MV-4-11 (cell line): ENCODE measurements around the gene ENTPD6.
"Not testable (repeated sequence)": the region's sequence is repeated elsewhere in the genome, so short reads cannot be mapped to it uniquely, and the experiment has no call there.

Experiments used
- DNase-seq: peaks from one replicate; lab custom pipeline; 2025; lab: John Stamatoyannopoulos, UW

Gene ENTPD6

DNA sequence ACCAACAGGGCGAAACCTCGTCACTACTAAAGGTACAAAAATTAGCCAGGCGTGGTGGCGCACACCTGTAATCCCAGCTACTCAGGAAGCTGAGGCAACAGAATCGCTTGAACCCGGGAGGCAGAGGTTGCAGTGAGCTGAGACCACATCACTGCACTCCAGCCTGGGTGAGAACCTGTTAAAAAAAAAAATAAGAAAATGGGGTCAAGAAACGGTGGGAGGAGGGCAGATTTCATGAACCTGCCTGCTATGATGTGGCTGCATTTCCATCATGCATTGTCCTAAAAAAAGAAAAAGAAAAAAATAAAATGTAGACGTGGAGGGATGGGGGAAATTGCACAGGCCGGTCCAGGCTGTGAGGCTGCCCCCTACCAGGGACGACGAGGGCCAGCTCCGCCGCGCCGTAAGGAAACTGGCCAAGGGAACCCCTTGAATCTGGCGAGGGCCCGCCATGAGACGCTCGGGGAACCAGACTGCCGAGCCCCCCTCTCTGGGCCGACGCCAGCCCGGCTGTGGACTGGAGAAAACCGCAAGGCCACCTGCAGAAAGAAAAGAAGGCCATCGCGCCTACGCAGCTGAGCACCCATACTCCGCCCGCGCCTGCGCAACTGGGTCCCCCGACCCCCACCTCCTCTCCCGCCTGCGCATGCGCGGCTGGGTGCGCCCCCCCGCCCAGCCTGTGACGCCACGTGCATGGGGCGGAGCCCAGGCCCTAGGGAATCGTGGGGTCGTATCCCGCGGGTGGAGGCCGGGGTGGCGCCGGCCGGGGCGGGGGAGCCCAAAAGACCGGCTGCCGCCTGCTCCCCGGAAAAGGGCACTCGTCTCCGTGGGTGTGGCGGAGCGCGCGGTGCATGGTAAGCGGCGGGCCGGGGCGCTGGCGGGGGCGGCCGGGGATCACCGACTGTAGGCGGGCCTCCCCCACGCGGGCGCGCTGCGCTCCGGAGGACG is at the start of gene ENTPD6:
Gene ENTPD6 (plus strand): TSS at position 699 of the 948 bp plus-strand sequence. CDS start 10,825 bp downstream, outside the sequence.
- peak; percentile 75 for DNase-seq

DNA sequence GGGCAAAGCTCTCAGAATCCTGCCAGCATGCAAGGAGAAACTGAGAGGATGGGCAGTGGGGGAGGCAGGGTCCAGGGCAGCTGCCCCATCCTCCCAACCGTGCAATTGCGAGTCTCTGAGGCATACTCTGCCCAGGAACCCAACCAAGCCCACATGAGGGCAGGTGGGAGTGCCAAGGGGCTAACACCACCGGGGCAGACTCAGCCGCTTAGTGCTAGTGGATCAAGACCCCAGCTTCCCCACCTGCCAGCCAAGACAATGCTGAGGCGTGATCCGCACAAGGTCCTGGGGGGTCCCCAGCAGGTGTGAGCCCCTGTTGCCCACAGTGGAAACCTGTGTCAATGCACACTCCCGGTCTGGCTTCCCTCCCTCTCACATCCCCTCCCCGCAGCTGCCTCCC is 48.5 kb upstream of the ENTPD6 start:
- DNase-seq, result no peak

DNA sequence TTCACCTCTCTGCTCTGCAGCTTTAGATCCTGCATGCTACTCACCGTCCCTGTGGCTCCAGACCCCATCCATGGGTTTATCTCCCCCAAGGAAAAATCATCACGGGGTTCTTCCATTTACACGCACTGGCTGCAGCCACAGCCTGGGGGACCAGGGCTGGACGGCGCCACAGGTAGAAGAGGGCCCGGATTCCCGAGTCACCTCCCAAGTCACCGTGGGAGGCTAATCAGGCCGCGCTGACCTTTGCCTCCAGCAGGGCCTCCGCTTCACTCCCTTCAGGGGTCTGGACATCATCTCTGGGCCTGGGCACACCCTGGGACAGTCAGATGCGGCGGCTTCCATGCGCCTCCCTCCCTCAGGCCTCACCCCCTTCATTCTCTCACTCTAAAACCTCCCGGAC is 47.8 kb upstream of the ENTPD6 start:
- no peak for DNase-seq

DNA sequence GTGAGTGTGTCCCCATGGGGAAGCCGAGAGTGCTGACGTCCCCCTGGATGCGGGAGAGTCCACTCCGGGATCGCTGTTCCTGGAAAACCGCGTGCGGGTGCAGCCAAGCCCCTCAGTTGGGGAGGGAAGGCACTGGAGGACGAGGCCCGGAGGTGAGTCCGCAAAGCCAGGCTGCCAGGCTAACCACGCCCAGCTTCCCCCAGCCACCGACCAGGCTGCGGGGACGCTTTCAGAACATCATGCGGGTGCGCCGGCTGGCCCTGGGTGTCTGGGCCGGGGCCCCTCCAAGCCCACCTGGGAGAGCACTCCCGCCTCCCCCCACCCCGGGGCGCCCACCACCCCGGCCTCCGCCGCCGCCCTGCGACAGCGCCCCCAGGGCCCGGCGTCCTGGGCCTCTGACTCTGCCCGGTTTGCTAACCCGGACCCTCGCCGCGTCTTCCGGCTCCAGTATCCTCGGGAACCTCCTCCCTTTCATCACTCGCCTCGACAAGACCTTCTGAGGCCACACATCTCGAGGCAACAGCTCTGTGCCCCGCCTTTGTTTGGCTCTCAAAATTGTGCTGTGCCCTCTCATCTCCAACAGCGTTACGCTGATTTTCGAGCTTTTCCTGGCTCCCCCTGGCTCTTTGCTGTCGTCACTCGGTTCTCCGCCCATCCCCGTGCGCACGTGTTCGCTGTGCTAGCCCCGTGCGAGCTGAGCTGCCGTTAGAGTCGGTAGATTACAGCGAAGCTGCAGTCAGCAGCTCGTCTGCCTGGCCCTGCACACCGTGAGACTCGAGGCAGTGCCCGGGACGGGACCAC is 47.1 kb upstream of the ENTPD6 start:
- no peak for DNase-seq

DNA sequence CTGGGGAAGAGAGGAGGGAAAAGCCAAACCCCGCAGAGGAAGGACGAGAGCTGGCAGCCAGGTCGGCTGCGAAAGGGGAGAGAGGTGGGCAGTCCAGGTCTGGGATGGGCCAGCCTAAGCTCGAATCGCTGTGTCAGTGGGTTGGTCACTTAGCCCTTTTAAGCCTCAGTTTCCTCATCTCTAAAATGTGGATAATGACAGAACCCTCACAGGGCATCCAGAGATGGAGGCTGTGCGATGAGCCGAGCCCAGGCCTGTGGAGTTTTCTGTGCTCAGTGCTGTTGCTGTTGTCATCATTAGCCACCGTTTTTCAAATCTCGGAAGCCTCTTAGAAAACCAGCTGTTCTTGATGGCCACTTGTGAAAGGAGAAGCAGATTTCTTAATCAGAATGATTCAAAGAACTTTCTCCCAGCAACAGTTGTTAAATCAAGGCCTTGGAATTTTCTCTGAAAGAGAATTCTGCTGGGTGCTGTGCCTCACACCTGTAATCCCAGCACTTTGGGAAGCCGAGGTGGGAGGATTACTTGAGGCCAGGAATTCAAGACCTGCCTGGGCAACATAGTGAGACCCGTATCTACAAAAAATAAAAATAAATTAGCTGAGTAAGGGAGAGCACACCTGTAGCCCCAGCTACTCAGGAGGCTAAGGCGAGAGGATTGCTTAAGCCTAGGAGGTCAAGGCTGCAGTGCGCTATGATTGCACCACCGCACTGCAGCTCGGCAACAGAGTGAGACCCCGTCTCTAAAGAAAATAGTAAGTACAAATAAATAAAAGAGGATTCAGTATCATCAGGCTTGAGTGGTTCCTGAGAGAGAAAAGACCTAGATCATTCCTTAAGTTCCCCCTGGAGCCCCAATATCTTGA is 46.3 kb upstream of the ENTPD6 start:
- DNase-seq, result no peak

DNA sequence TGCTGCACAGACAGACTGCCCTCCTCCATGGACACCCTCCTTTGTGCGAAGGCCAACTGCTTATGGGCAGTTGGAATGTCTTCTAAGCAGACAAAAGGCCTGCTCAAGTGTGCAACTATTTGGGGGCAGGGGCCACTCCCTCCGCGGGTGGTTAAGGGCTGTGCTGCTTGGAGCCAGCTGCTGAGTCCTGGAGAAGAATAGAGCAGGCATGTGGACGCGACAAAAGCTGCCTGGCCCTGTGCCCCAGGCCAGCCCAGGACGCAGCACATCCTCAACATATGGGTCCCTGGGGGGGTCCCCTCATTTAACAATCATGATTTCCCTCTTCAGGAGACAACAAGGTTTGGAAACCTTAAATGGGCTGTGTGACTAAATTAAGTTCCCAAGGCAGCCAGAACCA is 45.5 kb upstream of the ENTPD6 start:
- DNase-seq, result no peak

DNA sequence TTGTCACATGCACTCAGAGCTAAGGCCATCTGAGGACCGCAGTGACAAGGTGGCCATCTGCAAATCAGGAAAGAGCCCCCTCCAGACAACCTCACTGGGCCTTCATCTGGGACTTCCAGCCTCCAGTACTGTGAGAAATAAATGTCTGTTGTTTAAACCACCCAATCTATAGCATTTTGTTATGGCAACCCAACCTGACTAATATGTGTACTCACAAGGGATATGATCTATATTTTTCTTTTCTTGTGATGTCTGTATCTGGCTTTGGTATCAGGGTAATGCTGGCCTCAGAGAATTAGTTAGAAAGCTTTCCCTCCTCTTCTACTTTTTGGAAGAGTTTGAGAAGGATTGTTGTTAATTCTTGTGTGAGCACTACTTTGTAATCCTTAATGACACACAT is 37.5 kb upstream of the ENTPD6 start:
- DNase-seq, result no peak

DNA sequence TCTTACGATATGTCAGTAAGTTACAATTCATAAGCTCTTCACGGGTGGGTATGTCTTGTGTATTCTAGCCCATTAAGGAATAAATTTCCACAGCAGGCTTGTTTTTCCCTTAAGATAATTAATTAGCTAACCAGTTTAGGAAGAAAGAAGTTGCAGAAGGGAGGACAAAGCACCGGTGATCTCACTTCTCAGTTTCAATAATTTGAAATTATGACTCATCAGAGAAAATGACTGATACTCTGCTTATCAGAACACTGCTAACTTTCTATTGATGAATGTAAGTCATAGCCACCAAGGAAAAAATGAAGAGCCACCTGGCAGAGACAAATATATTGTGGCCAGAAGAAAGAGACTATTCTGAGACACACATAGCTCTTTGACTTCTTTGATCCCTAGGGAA is 35.0 kb upstream of the ENTPD6 start:
- DNase-seq, result no peak

DNA sequence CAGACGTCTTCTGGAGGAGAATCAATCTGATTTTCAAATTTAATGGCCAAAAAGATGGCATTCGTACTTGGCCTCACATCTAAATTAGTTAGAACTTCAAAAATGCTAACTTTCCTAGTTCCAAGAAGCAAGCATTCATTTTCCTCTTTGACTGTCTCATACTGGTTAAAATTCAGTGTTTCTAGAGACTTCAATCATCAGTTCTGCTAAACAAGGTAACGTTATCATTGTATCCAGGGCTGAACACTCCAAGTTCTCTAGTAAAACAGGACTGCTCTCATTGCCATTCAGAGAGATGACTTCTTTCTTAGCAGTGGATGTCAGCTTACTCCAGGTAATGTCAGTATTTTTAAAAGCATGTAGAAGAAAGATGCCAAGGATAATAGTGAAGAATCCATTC is 34.6 kb upstream of the ENTPD6 start:
- DNase-seq, result no peak

DNA sequence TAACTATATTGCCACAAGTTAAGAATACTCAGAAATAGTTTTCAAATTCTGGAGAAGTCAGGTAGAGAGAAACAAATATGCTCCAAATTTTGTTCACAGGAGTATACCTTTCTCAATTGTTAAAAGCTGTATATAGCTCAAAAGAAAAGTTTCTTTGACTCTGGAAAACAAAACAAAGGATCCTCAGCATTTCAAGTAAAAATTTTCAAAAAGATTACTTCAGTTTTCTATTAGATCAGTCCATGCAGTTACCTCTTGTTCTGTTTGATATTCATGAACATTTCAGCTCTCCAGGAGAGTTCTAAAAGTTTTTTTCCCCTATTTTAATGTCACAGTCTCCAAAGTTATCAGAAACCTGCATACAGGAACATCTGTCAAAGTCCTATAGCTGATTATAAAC is 30.4 kb upstream of the ENTPD6 start:
- no peak for DNase-seq

DNA sequence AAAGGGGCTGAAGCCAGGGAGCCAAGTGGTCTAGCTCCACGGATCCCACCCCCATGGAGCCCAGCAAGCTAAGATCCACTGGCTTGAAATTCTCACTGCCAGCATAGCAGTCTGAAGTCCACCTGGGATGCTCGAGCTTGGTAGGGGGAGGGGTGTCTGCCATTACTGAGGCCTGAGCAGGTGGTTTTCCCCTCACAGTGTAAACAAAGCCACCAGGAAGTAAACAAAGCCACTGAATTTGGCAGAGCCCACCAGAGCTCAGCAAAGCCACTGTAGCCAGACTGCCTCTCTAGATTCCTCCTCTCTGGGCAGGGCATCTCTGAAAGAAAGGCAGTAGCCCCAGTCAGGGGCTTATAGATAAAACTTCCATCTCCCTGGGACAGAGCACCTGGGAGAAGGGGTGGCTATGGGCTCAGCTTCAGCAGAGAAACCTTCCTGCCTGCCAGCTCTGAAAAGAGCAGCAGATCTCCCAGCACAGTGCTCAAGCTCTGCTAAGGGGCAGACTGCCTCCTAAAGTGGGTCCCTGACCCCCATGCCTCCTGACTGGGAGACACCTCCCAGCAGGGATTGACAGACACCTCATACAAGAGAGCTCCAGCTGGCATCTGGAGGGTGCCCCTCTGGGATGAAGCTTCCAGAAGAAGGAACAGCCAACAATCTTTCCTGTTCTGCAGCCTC is 29.3 kb upstream of the ENTPD6 start:
- not testable (repeated sequence) for DNase-seq

DNA sequence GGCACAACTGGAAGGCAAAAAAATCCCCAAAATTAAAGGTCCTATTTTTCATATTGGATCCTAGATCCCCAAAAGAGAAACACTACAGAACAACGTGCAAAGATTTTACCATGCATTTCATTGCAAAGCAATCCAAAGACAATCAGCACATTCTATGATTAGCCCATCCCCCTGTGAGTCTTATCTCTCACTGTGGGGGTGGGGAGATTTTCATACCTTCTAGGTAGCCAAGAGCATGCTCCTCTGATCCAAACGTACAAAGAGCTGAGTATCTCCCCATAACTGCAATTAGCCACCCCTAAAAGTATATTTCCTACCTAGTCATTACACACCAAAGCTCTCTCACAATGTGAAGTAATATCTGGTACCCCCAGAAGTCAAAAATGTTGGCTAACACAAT is 22.2 kb upstream of the ENTPD6 start:
- no peak for DNase-seq

DNA sequence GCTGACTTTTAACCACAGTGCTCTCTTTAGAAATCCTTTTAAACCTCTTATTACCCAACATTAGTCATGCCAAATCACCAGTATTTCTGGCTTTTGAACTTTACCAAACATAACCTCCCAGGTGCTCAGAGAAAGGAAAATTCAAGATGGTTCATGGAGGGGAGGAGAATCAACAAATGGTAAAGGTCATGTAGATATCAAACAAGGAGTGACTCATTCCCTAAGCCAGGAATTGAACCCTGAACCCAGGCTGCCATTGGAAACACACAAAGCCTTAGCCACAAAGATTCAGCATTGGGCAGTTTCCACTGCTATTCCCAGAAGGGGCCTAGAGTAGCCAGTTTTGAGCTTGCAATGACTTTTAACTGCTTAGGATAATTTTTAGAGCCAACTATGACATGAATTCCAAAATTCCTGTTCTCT is 21.6 kb upstream of the ENTPD6 start:
- DNase-seq, result no peak

DNA sequence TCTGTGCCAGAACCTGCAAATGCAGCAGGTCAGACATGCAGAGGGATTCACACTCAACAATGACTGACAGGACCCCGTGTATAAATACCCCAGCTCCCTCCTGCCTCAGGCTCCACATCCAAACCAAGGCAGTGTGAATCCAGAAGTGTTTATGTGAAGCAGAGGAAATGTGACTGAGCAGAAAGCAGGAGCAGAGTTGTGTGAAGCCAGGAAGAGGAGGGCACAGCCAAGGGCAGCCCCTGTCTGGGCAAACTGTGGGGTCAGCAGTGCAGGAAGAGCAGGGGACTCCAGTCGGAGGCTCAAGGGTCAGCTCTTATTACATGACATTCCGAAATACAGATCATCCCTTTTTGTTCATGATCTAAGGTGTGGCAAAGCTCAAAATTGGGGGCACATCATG is 19.3 kb upstream of the ENTPD6 start:
- DNase-seq, result no peak

DNA sequence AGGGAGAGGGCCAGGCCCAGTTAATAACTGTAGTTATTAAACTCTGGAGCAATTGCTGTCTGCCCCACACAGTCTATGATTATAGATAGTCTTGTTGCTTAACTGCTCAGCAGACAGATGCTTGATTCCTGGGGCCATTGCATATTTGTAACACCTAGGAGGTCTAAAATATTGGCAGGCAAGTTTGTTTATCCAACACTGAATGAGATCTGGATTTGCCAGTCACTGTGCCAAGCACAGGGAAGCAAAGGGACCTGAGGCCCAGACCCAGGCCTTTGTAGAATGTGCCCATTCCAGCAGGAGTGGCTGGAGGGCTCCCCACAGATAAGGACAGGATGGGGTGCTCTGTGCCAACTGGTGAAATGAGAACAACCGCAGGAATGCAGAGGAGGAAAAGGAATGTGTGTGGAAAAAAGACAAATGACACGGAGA is 17.6 kb upstream of the ENTPD6 start:
- no peak for DNase-seq

DNA sequence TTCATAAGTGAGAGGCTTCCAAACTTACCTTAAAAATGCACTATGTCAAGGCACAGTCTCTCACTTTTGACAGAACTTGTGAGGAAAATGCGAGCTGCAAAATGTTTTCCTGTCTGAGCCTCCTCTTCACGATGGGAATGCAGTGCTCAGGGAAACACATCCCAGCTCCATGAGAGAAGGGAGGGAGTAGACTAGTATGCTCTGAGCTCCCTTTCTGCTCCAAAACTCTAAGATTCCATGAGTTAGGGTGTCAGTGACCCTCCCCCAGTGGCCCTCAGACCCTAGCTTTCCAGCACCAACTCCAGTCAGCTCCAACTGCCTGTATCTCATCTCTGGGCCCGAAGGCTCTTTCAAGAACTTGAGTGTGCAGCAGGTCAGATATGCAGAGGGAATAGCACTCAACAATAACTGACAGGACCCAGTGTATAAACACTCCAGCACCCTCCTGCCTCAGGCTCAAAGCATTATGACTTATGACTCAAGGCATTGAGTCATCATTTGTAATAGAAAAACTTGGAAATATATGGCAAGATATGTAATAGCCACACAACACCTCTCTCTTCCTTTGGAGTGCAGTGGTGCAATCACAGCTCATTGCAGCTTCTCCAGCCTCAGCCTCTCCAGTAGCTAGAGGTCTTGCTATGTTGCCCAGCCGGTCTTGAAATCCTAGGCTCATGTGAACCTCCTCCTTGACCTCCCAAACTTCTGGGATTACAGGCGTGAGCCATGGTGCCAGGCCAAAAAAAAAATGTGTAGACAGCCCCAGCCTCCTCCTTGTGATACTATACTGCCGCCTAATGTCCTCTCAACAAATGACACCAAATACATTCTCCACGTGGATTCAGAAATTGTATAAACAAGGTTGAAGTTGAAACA is 16.7 kb upstream of the ENTPD6 start:
- peak; percentile 44 for DNase-seq

DNA sequence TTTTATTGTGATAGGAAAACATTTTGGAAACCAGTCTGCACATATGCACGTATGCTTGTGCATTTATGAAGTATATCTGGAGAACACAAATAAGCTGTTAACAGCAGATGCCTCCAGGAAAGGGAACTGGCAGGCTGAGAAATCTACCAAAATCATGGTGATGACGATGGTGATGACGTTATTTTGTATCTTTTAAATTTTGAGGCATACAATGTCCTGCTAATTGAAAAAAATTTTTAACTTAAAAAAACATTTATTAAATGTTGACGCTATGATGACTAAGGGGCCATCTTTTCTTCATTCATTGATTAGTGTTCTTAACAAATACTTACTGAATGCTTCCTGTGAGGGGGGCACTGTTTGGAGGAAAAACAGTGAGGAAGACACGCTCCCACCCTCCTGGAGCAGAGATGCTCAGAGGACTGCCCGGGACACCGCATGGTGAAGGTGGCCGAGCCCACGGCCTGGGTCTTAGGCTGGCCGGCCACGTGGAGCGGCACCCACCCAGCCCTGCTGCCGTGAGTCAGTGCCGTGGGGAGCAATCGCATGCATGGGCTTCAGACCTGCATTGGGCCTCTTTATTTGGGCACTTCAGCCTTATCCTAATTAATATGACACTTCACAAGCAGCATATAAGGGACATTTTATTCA is 15.9 kb upstream of the ENTPD6 start:
- no peak for DNase-seq

DNA sequence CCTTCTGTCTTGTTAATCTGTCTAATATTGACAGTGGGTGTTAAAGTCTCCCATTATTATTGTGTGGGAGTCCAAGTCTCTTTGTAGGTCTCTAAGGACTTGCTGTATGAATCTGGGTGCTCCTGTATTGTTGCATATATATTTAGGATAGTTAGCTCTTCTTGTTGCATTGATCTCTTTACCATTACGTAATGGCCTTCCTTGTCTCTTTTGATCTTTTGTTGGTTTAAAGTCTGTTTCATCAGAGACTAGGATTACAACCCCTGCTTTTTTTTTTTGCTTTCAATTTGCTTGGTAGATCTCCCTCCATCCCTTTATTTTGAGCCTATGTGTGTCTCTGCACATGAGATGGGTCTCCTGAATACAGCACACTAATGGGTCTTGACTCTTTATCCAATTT is 11.1 kb upstream of the ENTPD6 start:
- DNase-seq, result not testable (repeated sequence)

DNA sequence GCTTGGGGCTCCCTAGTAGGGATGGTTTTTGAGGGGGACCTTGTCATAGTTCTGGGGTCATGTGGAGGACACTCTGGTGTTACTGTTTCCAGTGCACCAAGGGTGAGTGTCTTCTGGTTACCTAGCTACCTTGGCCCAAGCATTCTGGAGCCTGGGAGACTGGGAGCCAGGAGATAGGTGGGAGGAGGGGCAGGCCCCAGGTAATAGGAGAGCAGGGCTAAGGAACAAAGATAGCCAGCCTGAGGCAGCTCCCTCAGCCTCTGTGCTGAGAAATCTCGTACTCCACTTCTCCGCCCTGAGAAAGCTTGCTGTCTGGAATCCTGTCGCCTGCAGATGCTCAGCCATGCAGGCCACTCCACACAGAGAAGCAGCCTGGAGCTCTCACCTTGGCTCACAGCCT is 8.3 kb upstream of the ENTPD6 start:
- no peak for DNase-seq

DNA sequence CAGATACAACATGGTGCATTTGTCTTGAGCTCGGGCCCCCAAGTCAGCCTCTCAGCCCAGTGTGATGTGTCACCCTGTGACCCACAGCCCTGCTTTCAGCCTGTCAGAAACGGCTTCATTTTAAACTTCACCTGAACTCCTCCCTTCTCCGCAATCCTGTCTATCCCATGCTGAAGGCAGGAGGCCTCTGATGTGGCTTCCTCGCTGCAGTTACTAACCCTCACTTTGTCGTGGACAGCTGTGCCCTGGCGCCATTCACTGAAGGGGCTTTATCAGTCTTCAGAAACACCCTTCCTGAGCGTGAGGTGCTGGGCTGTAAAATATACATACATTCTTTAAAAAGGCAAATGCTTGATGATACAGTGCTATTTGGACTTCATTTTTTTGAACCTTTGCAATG is 7.9 kb upstream of the ENTPD6 start:
- no peak for DNase-seq
